Esophagus squamous epithelium (tissue), 5 donors: ENCODE data around the gene ARSJ. TPM values are rescaled to one million over a fixed set of nuclear protein-coding genes. Genes with fewer than 3 reads are reported as not detected.
"Not testable (repeated sequence)": the region's sequence is repeated elsewhere in the genome, so short reads cannot be mapped to it uniquely, and the experiment has no call there.

ENCODE experiments used
- DNase-seq: peaks from one replicate; lab custom pipeline; 2025; lab: John Stamatoyannopoulos, UW
- H3K27ac ChIP-seq, 4 donors: fragments of 200-600 bp; sonication (generic); one replicate each; pipeline ENCODE4 v1.5.1; 2016 to 2019; ENCODE audit warnings: mild to moderate bottlenecking in 1 of 4
- H3K27me3 ChIP-seq, 4 donors: fragments of 200-600 bp; sonication (generic); 1 replicate in 3 of 4; 2 replicates in 1 of 4; pipeline versions ENCODE4 v1.5.1 to v1.6.0; 2017 to 2021; ENCODE audit warnings: antibody characterized with exemption in 1 of 4
- H3K36me3 ChIP-seq, 3 donors: fragments of 200-600 bp; sonication (generic); one replicate each; pipeline ENCODE4 v1.5.1; 2016 to 2019
- H3K4me1 ChIP-seq, 3 donors: fragments of 200-600 bp; sonication (generic); one replicate each; pipeline ENCODE4 v1.5.1; 2017 to 2019
- H3K4me3 ChIP-seq, 4 donors: fragments of 200-600 bp; sonication (generic); 1 replicate in 3 of 4; 2 replicates in 1 of 4; pipeline ENCODE4 v1.5.1; 2016 to 2019; ENCODE audit warnings: mild to moderate bottlenecking in 2 of 4, moderate library complexity in 1 of 4
- H3K9me3 ChIP-seq, 3 donors: fragments of 200-600 bp; sonication (generic); one replicate each; pipeline ENCODE4 v1.5.1; 2016 to 2019
- POLR2A ChIP-seq, 4 donors: fragments of 450-650 bp; IDR thresholded peaks; one replicate each; pipeline ENCODE4 v1.6.1; 2017; ENCODE audit warnings: antibody characterized with exemption in 4 of 4, mild to moderate bottlenecking in 4 of 4, moderate library complexity in 3 of 4
- WGBS, 2 donors: methylation state at CpG; one replicate each; pipeline ENCODE4 v1.1.5; 2018; 5-methylcytosine and 5-hydroxymethylcytosine counted together
- intact Hi-C: fragments of 100-400 bp; cut with DNase I; formaldehyde crosslinking; loops from one replicate; pipeline ENCODE4 v1.15.0; 2022
- total RNA-seq, 4 donors: library from RNA; depleted of rRNA; stranded (reverse); fragments of >200 nt; gene quantifications; one replicate each; pipeline ENCODE4 v1.1.0, GENCODE V29; 2016
- TF ChIP-seq, protein P1 (sequence below), 6 experiments: fragments of 450-650 bp in 4 of 6; fragments of 200-600 bp in 2 of 6; sonication (generic) in 2 of 6; IDR thresholded peaks; one replicate each; pipeline ENCODE4 v1.5.1; 2016 to 2019; ENCODE audit warnings: antibody characterized with exemption in 6 of 6, mild to moderate bottlenecking in 4 of 6, moderate library complexity in 4 of 6
- donor health status: DM: yes; HTN: yes; CAD: no.

The ARSJ gene
- total RNA-seq, 4 donors from 2014 or later, result 2.7 to 10.3 (median 5.8) TPM

DNA sequence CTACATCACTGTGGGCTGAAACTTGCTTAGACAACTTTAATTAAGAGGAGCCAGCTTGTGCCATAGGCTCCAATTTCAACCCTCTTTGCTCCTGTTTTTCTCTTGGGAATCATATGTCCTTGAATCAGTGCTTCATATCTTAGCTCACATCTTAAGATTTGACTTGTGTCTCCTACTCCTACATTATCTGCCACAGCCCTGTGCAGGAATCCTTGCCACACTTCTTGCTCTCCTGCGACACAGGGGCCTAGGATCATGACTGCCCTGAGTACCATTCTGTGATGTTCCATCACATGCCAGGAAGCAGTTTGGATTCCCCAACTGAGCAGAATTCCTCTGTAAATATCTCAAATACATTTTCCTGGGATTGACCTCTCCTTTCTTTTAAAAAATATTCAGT, 36.4 kb downstream of the ARSJ start:
- no peaks in the 10 kb centered on the region for H3K4me1 ChIP-seq
- H3K4me3 ChIP-seq, result no peak overlapping the region
- H3K36me3 ChIP-seq, result no peaks in the 10 kb centered on the region
- no peaks in the 10 kb centered on the region for H3K27me3 ChIP-seq
- no peaks in the 10 kb centered on the region for H3K9me3 ChIP-seq
- WGBS, 2 donors, result 30 to 100% methylated on average over 1 of the region's 1 CpG
- no peak for DNase-seq
- H3K27ac ChIP-seq, result no peak overlapping the region
- intact Hi-C loops, result no loop called here
- TF ChIP-seq, protein P1, sequence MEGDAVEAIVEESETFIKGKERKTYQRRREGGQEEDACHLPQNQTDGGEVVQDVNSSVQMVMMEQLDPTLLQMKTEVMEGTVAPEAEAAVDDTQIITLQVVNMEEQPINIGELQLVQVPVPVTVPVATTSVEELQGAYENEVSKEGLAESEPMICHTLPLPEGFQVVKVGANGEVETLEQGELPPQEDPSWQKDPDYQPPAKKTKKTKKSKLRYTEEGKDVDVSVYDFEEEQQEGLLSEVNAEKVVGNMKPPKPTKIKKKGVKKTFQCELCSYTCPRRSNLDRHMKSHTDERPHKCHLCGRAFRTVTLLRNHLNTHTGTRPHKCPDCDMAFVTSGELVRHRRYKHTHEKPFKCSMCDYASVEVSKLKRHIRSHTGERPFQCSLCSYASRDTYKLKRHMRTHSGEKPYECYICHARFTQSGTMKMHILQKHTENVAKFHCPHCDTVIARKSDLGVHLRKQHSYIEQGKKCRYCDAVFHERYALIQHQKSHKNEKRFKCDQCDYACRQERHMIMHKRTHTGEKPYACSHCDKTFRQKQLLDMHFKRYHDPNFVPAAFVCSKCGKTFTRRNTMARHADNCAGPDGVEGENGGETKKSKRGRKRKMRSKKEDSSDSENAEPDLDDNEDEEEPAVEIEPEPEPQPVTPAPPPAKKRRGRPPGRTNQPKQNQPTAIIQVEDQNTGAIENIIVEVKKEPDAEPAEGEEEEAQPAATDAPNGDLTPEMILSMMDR (IDR thresholded peaks at IDR 0.05), result no peak
- no peak for TF ChIP-seq POLR2A (IDR thresholded peaks at IDR 0.05)

DNA sequence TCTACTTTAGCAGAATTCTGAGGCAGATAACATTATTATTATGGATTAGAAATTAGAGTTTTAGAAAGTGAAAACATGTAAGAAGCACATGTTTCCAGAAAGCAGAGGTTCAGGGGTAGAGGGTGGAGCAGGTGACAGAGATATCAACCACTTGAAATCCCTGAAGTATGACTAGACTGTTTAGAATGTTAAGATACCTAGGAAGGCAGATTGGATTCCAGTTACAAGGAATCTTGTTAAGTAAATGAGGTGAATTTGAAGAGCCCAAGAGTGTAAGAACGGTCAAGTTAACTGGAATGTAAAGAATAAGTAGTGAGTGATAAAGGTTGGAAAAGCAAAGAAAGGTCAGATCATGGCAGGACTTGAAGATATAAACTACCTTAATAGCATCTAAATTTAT, 37.6 kb downstream of the ARSJ start:
- intact Hi-C loops, result no loop called here
- TF ChIP-seq POLR2A (IDR thresholded peaks at IDR 0.05), result no peak
- no peaks in the 10 kb centered on the region for H3K9me3 ChIP-seq
- H3K27ac ChIP-seq, result no peak overlapping the region
- no peak overlapping the region for H3K4me3 ChIP-seq
- no peak for DNase-seq
- 84 to 88% methylated on average over 1 of the region's 1 CpG for WGBS, 2 donors
- H3K4me1 ChIP-seq, result peaks cover 0 to 4% (median 0%) of the 10 kb centered on the region in 3 donors
- H3K36me3 ChIP-seq, result no peaks in the 10 kb centered on the region
- no peaks in the 10 kb centered on the region for H3K27me3 ChIP-seq

DNA sequence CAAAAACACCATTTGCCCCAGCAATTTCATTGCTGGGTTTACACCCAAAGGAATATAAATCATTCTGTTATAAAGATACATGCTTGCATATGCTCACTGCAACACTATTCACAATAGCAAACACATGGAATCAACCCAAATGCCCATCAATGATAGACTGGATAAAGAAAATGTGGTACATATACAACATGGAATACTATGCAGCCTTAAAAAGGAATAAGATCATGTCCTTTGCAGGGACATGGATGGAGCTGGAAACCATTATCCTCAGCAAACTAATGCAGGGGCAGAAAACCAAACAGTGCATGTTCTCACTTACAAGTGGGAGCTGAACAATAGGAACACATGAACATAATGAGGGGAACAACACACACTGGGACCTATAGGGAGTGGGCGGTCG, 39.3 kb downstream of the ARSJ start:
- H3K36me3 ChIP-seq, H3K4me1 ChIP-seq: not testable (repeated sequence)

DNA sequence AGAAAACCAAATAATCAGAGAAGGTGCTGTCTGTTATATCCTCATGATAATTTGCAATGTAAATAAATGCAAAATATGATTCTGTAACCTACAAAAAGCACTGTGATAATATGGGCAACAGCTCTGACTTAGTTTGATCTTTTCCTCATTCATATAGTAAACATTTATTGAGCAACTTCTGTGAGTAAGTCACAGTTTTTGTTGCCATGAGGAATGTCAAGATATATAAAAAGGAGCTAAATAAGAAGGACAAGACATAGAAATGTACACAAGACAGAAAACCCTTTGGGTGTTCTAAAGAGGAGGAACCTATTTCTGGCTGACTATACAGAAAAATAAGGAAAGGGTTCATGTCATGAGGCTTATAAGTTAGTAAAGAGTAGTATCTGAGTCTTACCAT, 44.3 kb downstream of the ARSJ start:
- H3K36me3 ChIP-seq, result no peaks in the 10 kb centered on the region
- H3K27me3 ChIP-seq, result no peaks in the 10 kb centered on the region
- no peak overlapping the region for H3K27ac ChIP-seq
- intact Hi-C loops, result no loop called here
- no peak for DNase-seq
- H3K4me1 ChIP-seq, result peaks cover 0 to 4% (median 0%) of the 10 kb centered on the region in 3 donors
- no peaks in the 10 kb centered on the region for H3K9me3 ChIP-seq
- H3K4me3 ChIP-seq, result no peak overlapping the region
- no peak for TF ChIP-seq POLR2A (IDR thresholded peaks at IDR 0.05)

More for the DNA sequence above, 39.3 kb downstream of the ARSJ start:
- 88 to 95% methylated on average over 2 of the region's 2 CpGs for WGBS, 2 donors
- H3K27me3 ChIP-seq, H3K4me3 ChIP-seq, intact Hi-C loops, H3K9me3 ChIP-seq, DNase-seq, H3K27ac ChIP-seq: not testable (repeated sequence)

DNA sequence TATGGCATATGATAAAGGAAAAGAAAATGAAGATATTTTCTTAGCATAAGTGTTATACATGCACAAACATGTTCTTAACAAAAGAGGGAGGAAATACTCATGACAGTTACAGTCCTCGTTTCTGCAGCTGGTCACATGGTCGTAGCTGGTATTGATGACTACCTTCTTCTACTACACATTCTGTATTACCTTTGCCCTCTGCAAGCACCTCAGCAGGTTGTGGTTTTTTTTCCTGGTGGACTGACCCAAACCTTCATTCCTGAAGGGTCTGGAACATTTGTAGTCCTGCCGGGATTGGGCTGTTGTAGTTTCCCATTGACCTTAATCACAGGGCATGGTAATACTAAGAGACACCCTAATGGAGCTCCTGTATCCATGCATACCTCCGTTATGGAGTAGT, 54.7 kb downstream of the ARSJ start:
- H3K4me1 ChIP-seq, result peaks cover 0 to 15% (median 0%) of the 10 kb centered on the region in 3 donors
- H3K4me3 ChIP-seq, H3K27ac ChIP-seq, H3K27me3 ChIP-seq, intact Hi-C loops, H3K36me3 ChIP-seq, DNase-seq, H3K9me3 ChIP-seq: not testable (repeated sequence)
- 48 to 73% methylated on average over 4 of the region's 4 CpGs for WGBS, 2 donors

DNA sequence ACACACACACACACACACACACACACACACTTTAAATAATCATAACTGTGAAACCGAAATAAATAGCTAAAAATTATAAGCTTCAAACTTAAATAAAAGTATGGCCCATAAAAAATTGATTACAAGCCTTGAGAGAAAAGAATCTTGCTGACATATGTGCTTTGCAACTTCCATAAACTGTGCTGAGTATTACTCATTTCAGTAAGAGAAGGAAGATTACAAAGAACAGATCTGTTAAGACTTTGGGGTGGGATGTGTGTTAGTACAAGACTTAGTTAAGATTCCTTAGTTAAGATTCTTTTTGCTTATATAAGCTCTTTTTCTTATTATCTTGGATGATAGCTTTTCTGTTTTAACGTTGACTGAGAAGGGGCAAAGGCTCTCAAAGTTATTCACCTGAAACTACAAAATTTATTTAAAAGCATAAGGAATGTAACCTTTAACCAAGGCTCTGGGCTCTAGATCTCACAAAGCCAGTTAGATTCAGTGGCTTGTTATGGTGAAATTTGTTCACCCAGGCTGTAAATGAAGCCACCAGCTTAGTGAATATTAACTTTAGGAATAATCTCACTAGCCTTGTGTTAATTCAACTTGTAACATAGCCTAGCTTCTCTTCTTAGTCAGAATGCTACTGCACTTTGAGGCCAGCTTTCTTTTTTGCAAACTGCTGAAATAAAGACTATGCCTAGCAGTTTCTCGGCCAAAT, 58.2 kb downstream of the ARSJ start:
- Histone ChIP-seq H3K9me3 (no peaks in the 10 kb centered on the region), H3K36me3 (no peaks in the 10 kb centered on the region), H3K4me1 (peaks cover 0 to 15% (median 0%) of the 10 kb centered on the region in 3 donors), H3K4me3 (no peak overlapping the region), H3K27ac (no peak overlapping the region), H3K27me3 (no peaks in the 10 kb centered on the region)
- DNase-seq, result no peak
- TF ChIP-seq, protein P1 (IDR thresholded peaks at IDR 0.05), result no peak
- no peak for TF ChIP-seq POLR2A (IDR thresholded peaks at IDR 0.05)
- WGBS, 2 donors, result 61 to 63% methylated on average over 3 of the region's 3 CpGs
- intact Hi-C loops, result no loop called here

DNA sequence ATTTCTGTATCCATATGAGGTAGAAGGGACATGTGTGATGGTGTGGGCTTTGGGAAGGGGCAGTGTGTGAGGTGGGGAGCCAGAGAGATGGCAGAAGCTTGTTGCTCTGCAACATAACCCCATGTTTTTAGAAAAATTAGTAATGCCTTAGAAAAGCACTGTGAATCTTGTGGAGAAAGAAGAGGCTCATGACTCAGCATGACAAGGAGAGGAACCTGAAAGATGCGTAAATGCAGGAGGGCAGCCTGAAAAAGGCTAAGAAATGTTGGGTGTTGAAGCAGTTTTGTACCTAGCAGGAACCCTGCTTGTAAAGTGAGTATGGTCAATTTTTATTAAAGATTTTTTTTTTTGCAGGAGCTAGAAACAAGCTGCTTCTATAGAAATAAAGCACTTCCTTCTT, 59.8 kb downstream of the ARSJ start:
- no peak overlapping the region for H3K27ac ChIP-seq
- no peak for DNase-seq
- peaks cover 0 to 15% (median 0%) of the 10 kb centered on the region in 3 donors for H3K4me1 ChIP-seq
- no peaks in the 10 kb centered on the region for H3K9me3 ChIP-seq
- no peak overlapping the region for H3K4me3 ChIP-seq
- intact Hi-C loops, result no loop called here
- 83 to 85% methylated on average over 1 of the region's 1 CpG for WGBS, 2 donors
- H3K27me3 ChIP-seq, result no peaks in the 10 kb centered on the region
- TF ChIP-seq, protein P1 (IDR thresholded peaks at IDR 0.05), result no peak
- TF ChIP-seq POLR2A (IDR thresholded peaks at IDR 0.05), result no peak
- H3K36me3 ChIP-seq, result no peaks in the 10 kb centered on the region
